Measurements from ENCODE around the gene LRPAP1.
"Not testable (repeated sequence)": the region's sequence is repeated elsewhere in the genome, so short reads cannot be mapped to it uniquely, and the experiment has no call there.

LRPAP1 gene

GRCh38 chr4:3558514-3558836 is 26.3 kb upstream of the LRPAP1 start:
- not testable (repeated sequence) for H3K27ac ChIP-seq (ENCODE audit: low read depth, low read length); H3K36me3 ChIP-seq (ENCODE audit: insufficient read depth, low read length); H3K27me3 ChIP-seq (ENCODE audit: insufficient read depth, low read length); H3K9me3 ChIP-seq (ENCODE audit: insufficient read depth, low read depth, low read length); H3K4me1 ChIP-seq (ENCODE audit: insufficient read depth, low read length); H3K9ac ChIP-seq (ENCODE audit: low read depth, low read length); H3K4me3 ChIP-seq (ENCODE audit: low read length)
- WGBS, result 89% methylated on average over 2 of the region's 7 CpGs

GRCh38 chr4:3557676-3558513 is 25.7 kb upstream of the LRPAP1 start:
- H3K36me3 ChIP-seq (ENCODE audit: insufficient read depth, low read length); H3K9me3 ChIP-seq (ENCODE audit: insufficient read depth, low read depth, low read length); H3K27me3 ChIP-seq (ENCODE audit: insufficient read depth, low read length); H3K4me1 ChIP-seq (ENCODE audit: insufficient read depth, low read length); H3K4me3 ChIP-seq (ENCODE audit: low read length); H3K9ac ChIP-seq (ENCODE audit: low read depth, low read length); H3K27ac ChIP-seq (ENCODE audit: low read depth, low read length): not testable (repeated sequence)
- 91% methylated on average over 15 of the region's 17 CpGs for WGBS

GRCh38 chr4:3557088-3557492 is 24.9 kb upstream of the LRPAP1 start:
- not testable (repeated sequence) for H3K9me3 ChIP-seq (ENCODE audit: insufficient read depth, low read depth, low read length); H3K36me3 ChIP-seq (ENCODE audit: insufficient read depth, low read length); H3K27ac ChIP-seq (ENCODE audit: low read depth, low read length); H3K9ac ChIP-seq (ENCODE audit: low read depth, low read length); H3K4me1 ChIP-seq (ENCODE audit: insufficient read depth, low read length); H3K27me3 ChIP-seq (ENCODE audit: insufficient read depth, low read length); H3K4me3 ChIP-seq (ENCODE audit: low read length)
- WGBS, result 94% methylated on average over 9 of the region's 9 CpGs

GRCh38 chr4:3556244-3556867 is 24.1 kb upstream of the LRPAP1 start:
- H3K4me3 ChIP-seq (ENCODE audit: low read length); H3K27me3 ChIP-seq (ENCODE audit: insufficient read depth, low read length); H3K36me3 ChIP-seq (ENCODE audit: insufficient read depth, low read length); H3K4me1 ChIP-seq (ENCODE audit: insufficient read depth, low read length); H3K27ac ChIP-seq (ENCODE audit: low read depth, low read length); H3K9me3 ChIP-seq (ENCODE audit: insufficient read depth, low read depth, low read length); H3K9ac ChIP-seq (ENCODE audit: low read depth, low read length): not testable (repeated sequence)
- WGBS, result 82% methylated on average over 12 of the region's 17 CpGs

GRCh38 chr4:3555459-3556070 is 23.3 kb upstream of the LRPAP1 start:
- not testable (repeated sequence) for H3K36me3 ChIP-seq (ENCODE audit: insufficient read depth, low read length); H3K9me3 ChIP-seq (ENCODE audit: insufficient read depth, low read depth, low read length); H3K27ac ChIP-seq (ENCODE audit: low read depth, low read length); H3K4me3 ChIP-seq (ENCODE audit: low read length); H3K27me3 ChIP-seq (ENCODE audit: insufficient read depth, low read length); H3K9ac ChIP-seq (ENCODE audit: low read depth, low read length); H3K4me1 ChIP-seq (ENCODE audit: insufficient read depth, low read length)
- WGBS, result 92% methylated on average over 18 of the region's 18 CpGs

- 100% methylated on average over 2 of the region's 7 CpGs for WGBS
- H3K4me1 ChIP-seq (ENCODE audit: insufficient read depth, low read length); H3K36me3 ChIP-seq (ENCODE audit: insufficient read depth, low read length); H3K9me3 ChIP-seq (ENCODE audit: insufficient read depth, low read depth, low read length); H3K27ac ChIP-seq (ENCODE audit: low read depth, low read length); H3K4me3 ChIP-seq (ENCODE audit: low read length); H3K9ac ChIP-seq (ENCODE audit: low read depth, low read length); H3K27me3 ChIP-seq (ENCODE audit: insufficient read depth, low read length): not testable (repeated sequence)
Measured at GRCh38 chr4:3551366-3551765, 19.1 kb upstream of the LRPAP1 start.

- not testable (repeated sequence) for H3K27me3 ChIP-seq (ENCODE audit: insufficient read depth, low read length); H3K9me3 ChIP-seq (ENCODE audit: insufficient read depth, low read depth, low read length); H3K27ac ChIP-seq (ENCODE audit: low read depth, low read length); H3K4me3 ChIP-seq (ENCODE audit: low read length); H3K4me1 ChIP-seq (ENCODE audit: insufficient read depth, low read length); H3K36me3 ChIP-seq (ENCODE audit: insufficient read depth, low read length); H3K9ac ChIP-seq (ENCODE audit: low read depth, low read length)
- WGBS, result 90% methylated on average over 10 of the region's 12 CpGs
Measured at GRCh38 chr4:3550792-3551325, 18.6 kb upstream of the LRPAP1 start.

GRCh38 chr4:3550041-3550440 is 17.8 kb upstream of the LRPAP1 start:
- not testable (repeated sequence) for H3K36me3 ChIP-seq (ENCODE audit: insufficient read depth, low read length); H3K4me3 ChIP-seq (ENCODE audit: low read length); H3K9me3 ChIP-seq (ENCODE audit: insufficient read depth, low read depth, low read length); H3K9ac ChIP-seq (ENCODE audit: low read depth, low read length); H3K27ac ChIP-seq (ENCODE audit: low read depth, low read length); H3K4me1 ChIP-seq (ENCODE audit: insufficient read depth, low read length); H3K27me3 ChIP-seq (ENCODE audit: insufficient read depth, low read length)
- 97% methylated on average over 3 of the region's 6 CpGs for WGBS

GRCh38 chr4:3549694-3550001 is 17.4 kb upstream of the LRPAP1 start:
- not testable (repeated sequence) for H3K4me3 ChIP-seq (ENCODE audit: low read length); H3K9me3 ChIP-seq (ENCODE audit: insufficient read depth, low read depth, low read length); H3K4me1 ChIP-seq (ENCODE audit: insufficient read depth, low read length); H3K9ac ChIP-seq (ENCODE audit: low read depth, low read length); H3K27me3 ChIP-seq (ENCODE audit: insufficient read depth, low read length); H3K36me3 ChIP-seq (ENCODE audit: insufficient read depth, low read length); H3K27ac ChIP-seq (ENCODE audit: low read depth, low read length)
- 95% methylated on average over 3 of the region's 6 CpGs for WGBS

GRCh38 chr4:3548991-3549693 is 16.9 kb upstream of the LRPAP1 start:
- 90% methylated on average over 12 of the region's 21 CpGs for WGBS
- H3K27ac ChIP-seq (ENCODE audit: low read depth, low read length); H3K9ac ChIP-seq (ENCODE audit: low read depth, low read length); H3K4me1 ChIP-seq (ENCODE audit: insufficient read depth, low read length); H3K4me3 ChIP-seq (ENCODE audit: low read length); H3K9me3 ChIP-seq (ENCODE audit: insufficient read depth, low read depth, low read length); H3K36me3 ChIP-seq (ENCODE audit: insufficient read depth, low read length); H3K27me3 ChIP-seq (ENCODE audit: insufficient read depth, low read length): not testable (repeated sequence)

GRCh38 chr4:3546721-3547120 is 14.5 kb upstream of the LRPAP1 start:
- not testable (repeated sequence) for H3K4me3 ChIP-seq (ENCODE audit: low read length); H3K9ac ChIP-seq (ENCODE audit: low read depth, low read length); H3K36me3 ChIP-seq (ENCODE audit: insufficient read depth, low read length); H3K4me1 ChIP-seq (ENCODE audit: insufficient read depth, low read length); H3K27ac ChIP-seq (ENCODE audit: low read depth, low read length); H3K27me3 ChIP-seq (ENCODE audit: insufficient read depth, low read length); H3K9me3 ChIP-seq (ENCODE audit: insufficient read depth, low read depth, low read length)
- 80% methylated on average over 4 of the region's 4 CpGs for WGBS
